Nephron (organoid): Measurements from ENCODE around the gene MYO3A.

ENCODE experiments used
- H3K27ac Mint-ChIP-seq, 3 experiments: 2 replicates each; pipeline ENCODE4 v1.8.0; 2020; ENCODE audit warnings: mixed read lengths in 3 of 3, mild to moderate bottlenecking in 2 of 3, moderate library complexity in 1 of 3
- H3K27me3 Mint-ChIP-seq: 2 replicates; pipeline ENCODE4 v1.8.0; 2021; ENCODE audit warnings: low read depth, mild to moderate bottlenecking, moderate library complexity, mixed read lengths
- H3K36me3 Mint-ChIP-seq: 2 replicates; pipeline ENCODE4 v1.8.0; 2020; ENCODE audit warnings: low read depth, mixed read lengths
- H3K4me1 Mint-ChIP-seq: 2 replicates; pipeline ENCODE4 v1.8.0; 2020; ENCODE audit warnings: mixed read lengths
- H3K4me3 Mint-ChIP-seq, 3 experiments: 2 replicates each; pipeline ENCODE4 v1.8.0; 2020; ENCODE audit warnings: mild to moderate bottlenecking in 3 of 3, mixed read lengths in 3 of 3, moderate library complexity in 2 of 3
- H3K9me3 Mint-ChIP-seq: 2 replicates; pipeline ENCODE4 v1.8.0; 2020; ENCODE audit warnings: mixed read lengths
- CTCF ChIP-seq, 3 experiments: fragments of 200-600 bp; sonication (generic); IDR thresholded peaks; one replicate each; pipeline ENCODE4 v1.5.0; 2021; ENCODE audit warnings: antibody characterized with exemption in 3 of 3; ENCODE audit not compliant: unreplicated experiment in 3 of 3

The MYO3A gene

GRCh38 chr10:25899304-25899703 lies 34.7 kb upstream of the MYO3A start:
- Mint-ChIP-seq H3K4me1 (no peaks in the 10 kb centered on the region), H3K9me3 (no peaks in the 10 kb centered on the region), H3K36me3 (no peaks in the 10 kb centered on the region), H3K27me3 (no peaks in the 10 kb centered on the region), H3K27ac (no peak overlapping the region), H3K4me3 (no peak overlapping the region)
- no peak for TF ChIP-seq CTCF (IDR thresholded peaks at IDR 0.05; ENCODE audit: unreplicated experiment in 3 of 3)

DNA sequence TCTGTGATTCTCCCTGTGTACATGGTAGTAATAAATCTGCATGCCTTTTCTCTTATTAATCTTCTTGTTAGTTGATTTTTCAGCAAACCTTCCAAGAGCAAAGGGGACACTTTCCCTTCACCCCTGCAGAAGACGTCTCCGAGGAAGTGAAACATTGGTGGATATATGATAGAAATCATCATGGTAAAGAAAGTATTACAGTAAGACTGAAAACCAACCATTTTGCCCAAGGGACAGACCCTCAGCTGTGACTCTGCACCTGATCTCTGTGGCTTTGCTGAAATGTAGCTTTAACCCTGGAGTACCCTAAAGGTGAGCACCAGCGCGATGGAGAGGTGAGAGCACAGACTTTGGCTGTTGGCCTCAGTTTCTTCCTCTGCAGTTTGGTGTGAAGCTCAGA lies 32.8 kb upstream of the MYO3A start:
- H3K9me3 Mint-ChIP-seq, result no peaks in the 10 kb centered on the region
- H3K4me3 Mint-ChIP-seq, result no peak overlapping the region
- TF ChIP-seq CTCF (IDR thresholded peaks at IDR 0.05; ENCODE audit: unreplicated experiment in 3 of 3), result no peak
- H3K4me1 Mint-ChIP-seq, result no peaks in the 10 kb centered on the region
- H3K36me3 Mint-ChIP-seq, result no peaks in the 10 kb centered on the region
- H3K27me3 Mint-ChIP-seq, result no peaks in the 10 kb centered on the region
- no peak overlapping the region for H3K27ac Mint-ChIP-seq

- H3K36me3 Mint-ChIP-seq, result no peaks in the 10 kb centered on the region
- H3K4me1 Mint-ChIP-seq, result no peaks in the 10 kb centered on the region
- TF ChIP-seq CTCF (IDR thresholded peaks at IDR 0.05; ENCODE audit: unreplicated experiment in 3 of 3), result no peak
- H3K4me3 Mint-ChIP-seq, result no peak overlapping the region
- no peaks in the 10 kb centered on the region for H3K9me3 Mint-ChIP-seq
- H3K27ac Mint-ChIP-seq, result no peak overlapping the region
- H3K27me3 Mint-ChIP-seq, result no peaks in the 10 kb centered on the region
Observed at GRCh38 chr10:25902002-25902401, 32.0 kb upstream of the MYO3A start.

DNA sequence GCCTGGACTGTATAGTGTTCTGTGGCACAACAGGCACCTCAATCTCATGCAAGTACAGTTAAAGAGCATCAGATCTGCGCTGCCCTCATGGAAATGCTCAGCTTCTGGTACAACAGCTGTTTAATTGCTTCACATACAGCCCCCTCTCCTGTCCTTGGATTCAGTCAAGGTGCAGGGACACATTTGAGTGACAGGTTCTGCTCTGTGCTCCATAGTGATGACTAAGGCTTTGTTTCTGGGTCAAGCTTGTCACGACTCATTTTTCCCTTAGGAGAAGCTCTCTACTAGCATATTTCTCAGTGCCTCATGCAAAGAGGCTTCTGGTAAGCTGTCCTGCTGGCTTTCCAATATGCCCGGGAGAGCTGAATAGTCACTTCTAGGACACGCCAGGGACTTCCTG lies 26.8 kb upstream of the MYO3A start:
- Mint-ChIP-seq H3K4me1 (no peaks in the 10 kb centered on the region), H3K9me3 (peaks cover 8% of the 10 kb centered on the region), H3K4me3 (no peak overlapping the region), H3K27ac (no peak overlapping the region), H3K27me3 (no peaks in the 10 kb centered on the region), H3K36me3 (no peaks in the 10 kb centered on the region)
- TF ChIP-seq CTCF (IDR thresholded peaks at IDR 0.05; ENCODE audit: unreplicated experiment in 3 of 3), result no peak

DNA sequence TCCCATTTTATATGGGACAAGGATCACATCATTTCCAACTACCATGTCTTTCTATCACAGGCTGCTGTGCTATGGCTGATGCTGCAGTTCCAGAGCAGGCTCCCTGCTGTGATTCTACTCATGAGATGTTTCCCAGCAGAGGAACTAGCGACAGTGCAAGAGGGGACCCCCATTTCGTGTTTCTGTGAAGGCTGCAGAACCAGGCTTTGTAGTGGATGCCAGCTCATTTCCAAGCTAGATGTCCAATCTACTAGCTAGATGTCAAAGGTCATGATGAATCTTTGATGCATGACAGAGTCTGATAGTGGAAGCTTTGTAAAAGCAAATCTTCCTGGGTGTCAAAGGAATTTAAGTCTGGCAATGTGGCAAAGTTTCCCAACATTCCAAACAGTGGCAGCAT lies 21.2 kb upstream of the MYO3A start:
- Mint-ChIP-seq H3K36me3 (no peaks in the 10 kb centered on the region), H3K4me1 (no peaks in the 10 kb centered on the region), H3K27ac (no peak overlapping the region), H3K4me3 (no peak overlapping the region), H3K27me3 (no peaks in the 10 kb centered on the region), H3K9me3 (peaks cover 19% of the 10 kb centered on the region)
- TF ChIP-seq CTCF (IDR thresholded peaks at IDR 0.05; ENCODE audit: unreplicated experiment in 3 of 3), result no peak

- Mint-ChIP-seq H3K36me3 (no peaks in the 10 kb centered on the region), H3K4me1 (no peaks in the 10 kb centered on the region), H3K9me3 (peaks cover 14% of the 10 kb centered on the region), H3K27me3 (peaks cover 4% of the 10 kb centered on the region), H3K4me3 (no peak overlapping the region), H3K27ac (no peak overlapping the region)
- TF ChIP-seq CTCF (IDR thresholded peaks at IDR 0.05; ENCODE audit: unreplicated experiment in 3 of 3), result no peak
Observed at GRCh38 chr10:25914776-25915175, 19.3 kb upstream of the MYO3A start.
